ENCODE data around the gene ODAD3. TPM values are rescaled to one million over a fixed set of nuclear protein-coding genes. Genes with fewer than 3 reads are reported as not detected.

ODAD3 gene
- total and polyA plus RNA-seq, 2 of the 13 experiments (the other 11 are each of a cell fraction or from before 2014, with no cell fraction given): 0.04 to 0.08 TPM

- no peak for TF ChIP-seq BRF2 (CRISPR knock-in tag; IDR thresholded peaks at IDR 0.05)
- TF ChIP-seq ZNF570 (CRISPR knock-in tag; IDR thresholded peaks at IDR 0.05; ENCODE audit: borderline replicate concordance): no peak
- TF ChIP-seq TRIM22 (IDR thresholded peaks at IDR 0.05): no peak
Measured at GRCh38 chr19:11437955-11438354, 3.0 kb upstream of the ODAD3 start (continued).

GRCh38 chr19:11435833-11436313 lies 952 bp upstream of the ODAD3 start:
- Histone ChIP-seq H3K79me2 (ENCODE audit: insufficient read depth, low read length) (peaks cover 15% of the 10 kb centered on the region), H3K4me1 (ENCODE audit: insufficient read depth, low read length) (peaks cover 20% of the 10 kb centered on the region), H3K36me3 (replicated peaks in 1 of 2; ENCODE audit: control insufficient read depth in 1 of 2, insufficient read depth in 2 of 2, low read length in 2 of 2) (peaks cover 7 to 20% of the 10 kb centered on the region in 2 experiments), H3K27me3 (ENCODE audit: control insufficient read depth in 1 of 2, insufficient read depth in 2 of 2, low read length in 2 of 2) (no peaks in the 10 kb centered on the region), H3K4me3 (replicated peaks in 1 of 3; ENCODE audit: insufficient read depth in 1 of 3, low read depth in 2 of 3, low read length in 3 of 3) (peak overlapping the region; percentile 78 to 88 (median 81)), H2AFZ (ENCODE audit: low read length) (no peak overlapping the region), H3K9ac (ENCODE audit: insufficient read depth, low read depth, low read length) (peak overlapping the region; percentile 83), H3K27ac (ENCODE audit: extremely low read length, insufficient read depth, low read length) (peak overlapping the region; percentile 71), H3K4me2 (ENCODE audit: low read depth, low read length) (peak overlapping the region; percentile 85), H3K9me3 (ENCODE audit: low read length) (no peaks in the 10 kb centered on the region), H4K20me1 (ENCODE audit: insufficient read depth, low read length) (no peaks in the 10 kb centered on the region)
- in situ Hi-C loops (cut with HindIII; ENCODE audit: extremely low pct_ligation_motif_present, low pct_unique_long_range_greater_than_20kb) (no loop called here), intact Hi-C loops (cut with micrococcal nuclease; ENCODE audit: unreplicated experiment) (loop anchor here (1.0 kb wide), 1 partner anchor 55 kb away; no protein-coding TSS in a partner anchor)
- CTCF ChIA-PET (ENCODE audit: low intra/inter-chr PET ratio, low total read pairs): interaction anchor here (1.6 kb wide), 1 partner anchor 54 kb away, joined by 9 read pairs; no protein-coding TSS in a partner anchor
- FAIRE-seq (no peak), DNase-seq (ENCODE audit: low spot score) (no peak), ATAC-seq (peak; percentile 8)
- 3% methylated on average over 7 of the region's 21 CpGs for WGBS (ENCODE audit: low lambda C conversion rate)
- POLR2A ChIA-PET: interaction anchor here (1.0 to 2.5 kb wide), 14 partner anchors 9 to 142 kb away, joined by 3 to 40 read pairs (median 6); partner anchors contain the start of genes CCDC159, EPOR, RGL3 and SWSAP1
- BruUV-seq (replicated peaks): TSS peak; percentile 90
- no peak; the same call in 1 of the 2 replicates for TF ChIP-seq ZFY (CRISPR knock-in tag; IDR thresholded peaks at IDR 0.05)
- TF ChIP-seq ZNF709 (CRISPR knock-in tag; IDR thresholded peaks at IDR 0.05): peak; percentile 68
- TF ChIP-seq ZNF136 (CRISPR knock-in tag; IDR thresholded peaks at IDR 0.05; ENCODE audit: low read depth): no peak
- TF ChIP-seq NRL (CRISPR knock-in tag; IDR thresholded peaks at IDR 0.05; ENCODE audit: borderline replicate concordance): peak; percentile 16; the same call in 1 of the 2 replicates
- TF ChIP-seq AGO2 (optimal IDR thresholded peaks at IDR 0.05; ENCODE audit: low read depth, low read length): peak; percentile 55
- TF ChIP-seq ZNF687 (CRISPR knock-in tag; IDR thresholded peaks at IDR 0.05): peak; percentile 68; the same call in 1 of the 2 replicates
- TF ChIP-seq KDM5A (IDR thresholded peaks at IDR 0.05; ENCODE audit: borderline replicate concordance, low read length): peak; percentile 78; the same call in 1 of the 2 replicates
- 0 out of 2 replicates have a peak, but pooled peaks have one; percentile 38 for TF ChIP-seq DNMT1 (CRISPR knock-in tag; IDR thresholded peaks at IDR 0.05)
- peak; percentile 47; the same call in 1 of the 2 replicates for TF ChIP-seq SPEN (CRISPR knock-in tag; IDR thresholded peaks at IDR 0.05; ENCODE audit: low read depth)
- 0 out of 2 replicates have a peak, but pooled peaks have one; percentile 31 for TF ChIP-seq MAF1 (CRISPR knock-in tag; IDR thresholded peaks at IDR 0.05; ENCODE audit: borderline replicate concordance)
- TF ChIP-seq WIZ (CRISPR knock-in tag; IDR thresholded peaks at IDR 0.05): 0 out of 2 replicates have a peak, but pooled peaks have one; percentile 63
- peak; percentile 46 for TF ChIP-seq DMAP1 (CRISPR knock-in tag; IDR thresholded peaks at IDR 0.05)
